Heart right ventricle (tissue), 16 donors: ENCODE data around the gene LMNTD2. TPM values are rescaled to one million over a fixed set of nuclear protein-coding genes. Genes with fewer than 3 reads are reported as not detected.

Experiments
- ATAC-seq, 8 donors: fragments of 200-7000 bp; cut with Tn5 transposase; one replicate each; pipeline ENCODE4 v1.9.1; 2020; ENCODE audit warnings: mild to moderate bottlenecking in 8 of 8, moderate library complexity in 8 of 8, moderate number of reproducible peaks in 1 of 8
- DNase-seq, 2 donors: peaks; one replicate each; pipeline ENCODE4 v3.0.0-alpha.2; 2020
- H3K27ac ChIP-seq, 10 donors: fragments of 200-600 bp; sonication (generic) in 2 of 10; one replicate each; pipeline versions ENCODE4 v1.5.0 to v1.8.0; 2020 to 2022; ENCODE audit warnings: mild to moderate bottlenecking in 3 of 10
- H3K27me3 ChIP-seq, 7 donors: fragments of 200-600 bp; one replicate each; pipeline ENCODE4 v1.8.0; 2021 to 2022; ENCODE audit warnings: mild to moderate bottlenecking in 2 of 7
- H3K36me3 ChIP-seq, 9 donors: fragments of 200-600 bp; sonication (generic) in 1 of 9; one replicate each; pipeline versions ENCODE4 v1.5.0 to v1.8.0; 2020 to 2022; ENCODE audit warnings: mild to moderate bottlenecking in 2 of 9
- H3K4me1 ChIP-seq, 9 donors: fragments of 200-600 bp; sonication (generic) in 1 of 9; one replicate each; pipeline versions ENCODE4 v1.5.0 to v1.8.0; 2020 to 2022; ENCODE audit warnings: mild to moderate bottlenecking in 4 of 9
- H3K4me3 ChIP-seq, 10 donors: fragments of 200-600 bp; sonication (generic) in 2 of 10; one replicate each; pipeline versions ENCODE4 v1.5.0 to v1.8.0; 2020 to 2022; ENCODE audit warnings: mild to moderate bottlenecking in 7 of 10, moderate library complexity in 2 of 10
- H3K9me3 ChIP-seq, 11 donors: fragments of 200-600 bp in 10 of 11; sonication (generic) in 2 of 11; one replicate each; pipeline versions ENCODE4 v1.5.0 to v1.8.0; 2013 to 2022; ENCODE audit warnings: mild to moderate bottlenecking in 2 of 11, control low read depth in 1 of 11, moderate library complexity in 1 of 11
- CTCF ChIP-seq, 9 donors: fragments of 200-600 bp; sonication (generic) in 2 of 9; IDR thresholded peaks; one replicate each; pipeline versions ENCODE4 v1.5.0 to v1.8.0; 2021 to 2022; ENCODE audit warnings: antibody characterized with exemption in 9 of 9, mild to moderate bottlenecking in 5 of 9, moderate library complexity in 1 of 9
- WGBS, 2 donors: extraction: QIAGEN DNeasy Blood & Tissue Kit; methylation state at CpG; one replicate each; pipeline ENCODE4 v1.1.7; 2013; ENCODE audit warnings: inconsistent platforms in 1 of 2; 5-methylcytosine and 5-hydroxymethylcytosine counted together
- intact Hi-C, 10 donors: fragments of 100-400 bp; cut with DNase I; formaldehyde crosslinking; loops; one replicate each; pipeline versions ENCODE4 v1.11.1 to v1.14.2; 2022
- polyA plus RNA-seq, 2 donors: library from polyadenylated mRNA; stranded (reverse); fragments of 200-250 nt; gene quantifications; one replicate each; pipeline ENCODE4 v1.2.3, GENCODE V29; 2013
- total RNA-seq, 10 donors: library from RNA; stranded (reverse); fragmentation: NEBNext Ultra II Directional in 3 of 10; extraction: Animal tissue kit (Norgen Biotek cat#: 25700) in 3 of 10; gene quantifications; one replicate each; pipeline versions ENCODE4 v1.2.1 to v1.2.4, GENCODE V29; 2021 to 2023
- donor health status: Arrhythmogenic right ventricular cardiomyopathy.
- donor health status: ischemic (EF 13 %, LVEDD 7.1; RV severe dilation, severe dysfunction).
- donor health status: healthy with polysubstance abuse.
- donor health status: DM: no; HTN: yes; CAD: no.
- donor health status: DM: no; HTN: no; CAD: no.
- donor health status: ischemic (EF 25% LVEDD 6.9; RV normal size, moderate dysfunction).
- donor health status: ischemic (EF 25% LVEDD 5.7; RV mildly dilated, moderate dysfunction).
- donor health status: healthy.
- donor health status: DM: yes; HTN: yes; CAD: no.
- donor health status: Ischemic cardiomyopathy.
- donor health status: ischemic (EF 35%, LVEDD 5.7; RV mildly dilated, moderate dysfunction).
- donor health status: nonischemic (EF 11% LVEDD 7.7; RV severe dilation, severe dysfunction).
- donor health status: DM: yes; HTN: yes; CAD: no.
- donor health status: PGD.
- donor health status: ischemic (EF 29% LVEDD 5.4; RV normal size, mild dysfunction).
- donor health status: nonischemic (EF 23%, LVEDD 6.1; RV moderate dilation, normal function).

The LMNTD2 gene
- total and polyA plus RNA-seq, 12 donors: 0.30 to 1.4 (median 0.45) TPM; not detected in 2

- no peak overlapping the region for H3K4me3 ChIP-seq
- 86 to 89% methylated on average over 27 of the region's 27 CpGs for WGBS, 2 donors
- peaks cover 3 to 18% (median 13%) of the 10 kb centered on the region in 9 donors for H3K4me1 ChIP-seq
- ATAC-seq (no peak), DNase-seq (no peak)
- TF ChIP-seq CTCF (IDR thresholded peaks at IDR 0.05): no peak
- no peaks in the 10 kb centered on the region for H3K36me3 ChIP-seq
- no peak overlapping the region for H3K27ac ChIP-seq
- H3K9me3 ChIP-seq: no peaks in the 10 kb centered on the region
- peaks cover 31 to 85% (median 68%) of the 10 kb centered on the region in 7 donors for H3K27me3 ChIP-seq
- intact Hi-C loops: loop anchor here in 1 of 10 donors (5.0 kb wide), 1 partner anchor 169 kb away; no protein-coding TSS in a partner anchor
These were observed 7.2 kb downstream of the LMNTD2 start for GRCh38 chr11:553083-553987.

- WGBS, 2 donors: 80 to 89% methylated on average over 12 of the region's 12 CpGs
- Histone ChIP-seq H3K36me3 (no peaks in the 10 kb centered on the region), H3K27ac (no peak overlapping the region), H3K27me3 (peaks cover 31 to 68% (median 50%) of the 10 kb centered on the region in 7 donors), H3K4me1 (peaks cover 3 to 18% (median 13%) of the 10 kb centered on the region in 9 donors), H3K9me3 (no peaks in the 10 kb centered on the region), H3K4me3 (no peak overlapping the region)
- no peak for DNase-seq
- no peak for ATAC-seq
- no peak for TF ChIP-seq CTCF (IDR thresholded peaks at IDR 0.05)
- intact Hi-C loops: loop anchor here in 1 of 10 donors (5.0 kb wide), 1 partner anchor 171 kb away; no protein-coding TSS in a partner anchor
These were observed 8.9 kb downstream of the LMNTD2 start for GRCh38 chr11:551596-551995.

- H3K27ac ChIP-seq: no peak overlapping the region
- peaks cover 3 to 16% (median 13%) of the 10 kb centered on the region in 9 donors for H3K4me1 ChIP-seq
- TF ChIP-seq CTCF (IDR thresholded peaks at IDR 0.05): no peak
- H3K4me3 ChIP-seq: no peak overlapping the region
- intact Hi-C loops: loop anchor here in 1 of 10 donors (5.0 kb wide), 1 partner anchor 171 kb away; no protein-coding TSS in a partner anchor
- H3K36me3 ChIP-seq: no peaks in the 10 kb centered on the region
- DNase-seq: no peak
- peaks cover 27 to 63% (median 46%) of the 10 kb centered on the region in 7 donors for H3K27me3 ChIP-seq
- no peaks in the 10 kb centered on the region for H3K9me3 ChIP-seq
- no peak for ATAC-seq
- WGBS, 2 donors: 81 to 85% methylated on average over 16 of the region's 16 CpGs
These were observed 9.4 kb downstream of the LMNTD2 start for GRCh38 chr11:551131-551530.

GRCh38 chr11:550746-551085 lies 9.8 kb downstream of the LMNTD2 start:
- DNase-seq (no peak), ATAC-seq (no peak)
- H3K27ac ChIP-seq: no peak overlapping the region
- H3K27me3 ChIP-seq: peaks cover 23 to 59% (median 43%) of the 10 kb centered on the region in 7 donors
- no peak overlapping the region for H3K4me3 ChIP-seq
- TF ChIP-seq CTCF (IDR thresholded peaks at IDR 0.05): no peak
- peaks cover 3 to 13% (median 12%) of the 10 kb centered on the region in 9 donors for H3K4me1 ChIP-seq
- intact Hi-C loops: loop anchor here in 1 of 10 donors (5.0 kb wide), 1 partner anchor 172 kb away; no protein-coding TSS in a partner anchor
- WGBS, 2 donors: 84 to 91% methylated on average over 5 of the region's 5 CpGs
- no peaks in the 10 kb centered on the region for H3K36me3 ChIP-seq
- no peaks in the 10 kb centered on the region for H3K9me3 ChIP-seq
